KMS-11 (cell line): ENCODE data around the gene BICDL1.

ENCODE experiments used
- H2AFZ ChIP-seq: fragments of 200-600 bp; sonication (generic); 2 replicates; pipeline ENCODE4 v1.6.1; 2016; ENCODE audit warnings: antibody characterized with exemption, mixed run types, low read depth
- H3K27ac ChIP-seq: fragments of 200-600 bp; sonication (generic); 2 replicates; pipeline ENCODE4 v1.6.1; 2016; ENCODE audit warnings: mild to moderate bottlenecking, mixed run types
- H3K27me3 ChIP-seq: fragments of 200-600 bp; sonication (generic); 2 replicates; pipeline ENCODE4 v1.6.1; 2017; ENCODE audit warnings: mild to moderate bottlenecking, low read depth, mixed run types, moderate library complexity; ENCODE audit not compliant: insufficient read depth
- H3K36me3 ChIP-seq: fragments of 200-600 bp; sonication (generic); 2 replicates; pipeline ENCODE4 v1.6.1; 2017; ENCODE audit warnings: mild to moderate bottlenecking, mixed run types; ENCODE audit not compliant: insufficient read depth
- H3K4me1 ChIP-seq: fragments of 200-600 bp; sonication (generic); 2 replicates; pipeline ENCODE4 v1.6.1; 2016; ENCODE audit warnings: mild to moderate bottlenecking, low read depth, mixed run types; ENCODE audit not compliant: poor library complexity, severe bottlenecking
- H3K4me2 ChIP-seq: fragments of 200-600 bp; sonication (generic); 2 replicates; pipeline ENCODE4 v1.7.0; 2016; ENCODE audit warnings: mild to moderate bottlenecking, mixed run types
- H3K4me3 ChIP-seq: fragments of 200-600 bp; sonication (generic); IDR thresholded peaks from 2 replicates; pipeline ENCODE4 v1.6.1; 2017; ENCODE audit warnings: low read depth, low read length, mixed read lengths; ENCODE audit not compliant: insufficient read depth
- H3K79me2 ChIP-seq: fragments of 200-600 bp; sonication (generic); 2 replicates; pipeline ENCODE4 v1.6.1; 2016; ENCODE audit warnings: low read depth, mixed run types; ENCODE audit not compliant: insufficient read depth
- H3K9ac ChIP-seq: fragments of 200-600 bp; sonication (generic); 2 replicates; pipeline ENCODE4 v1.6.1; 2016; ENCODE audit warnings: mild to moderate bottlenecking, mixed run types
- H4K20me1 ChIP-seq: fragments of 200-600 bp; sonication (generic); 2 replicates; pipeline ENCODE4 v1.6.1; 2016; ENCODE audit warnings: mild to moderate bottlenecking, mixed run types; ENCODE audit not compliant: insufficient read depth
- CTCF ChIP-seq: fragments of 200-600 bp; sonication (generic); conservative IDR thresholded peaks from 2 replicates; pipeline ENCODE4 v1.6.1; 2017; ENCODE audit warnings: low read depth, mild to moderate bottlenecking, antibody characterized with exemption, low read length, moderate library complexity, mixed read lengths

Gene BICDL1

GRCh38 chr12:120140603-120141002, 151.6 kb downstream of the BICDL1 start:
- no peak overlapping the region for H3K9ac ChIP-seq
- no peak overlapping the region for H3K4me3 ChIP-seq
- peaks cover 17% of the 10 kb centered on the region for H3K4me1 ChIP-seq
- H4K20me1 ChIP-seq, result no peaks in the 10 kb centered on the region
- no peak overlapping the region for H3K4me2 ChIP-seq
- H2AFZ ChIP-seq, result no peak overlapping the region
- H3K27ac ChIP-seq, result no peak overlapping the region
- no peaks in the 10 kb centered on the region for H3K36me3 ChIP-seq
- H3K79me2 ChIP-seq, result no peaks in the 10 kb centered on the region
- TF ChIP-seq CTCF, result no peak
- no peaks in the 10 kb centered on the region for H3K27me3 ChIP-seq

- H2AFZ ChIP-seq, result no peak overlapping the region
- no peaks in the 10 kb centered on the region for H3K79me2 ChIP-seq
- H3K36me3 ChIP-seq, result no peaks in the 10 kb centered on the region
- peaks cover 10% of the 10 kb centered on the region for H3K4me1 ChIP-seq
- no peak for TF ChIP-seq CTCF
- H3K9ac ChIP-seq, result no peak overlapping the region
- no peak overlapping the region for H3K4me2 ChIP-seq
- no peaks in the 10 kb centered on the region for H3K27me3 ChIP-seq
- no peaks in the 10 kb centered on the region for H4K20me1 ChIP-seq
- H3K4me3 ChIP-seq, result no peak overlapping the region
- no peak overlapping the region for H3K27ac ChIP-seq
Measured at GRCh38 chr12:120141336-120141735, 152.3 kb downstream of the BICDL1 start.

GRCh38 chr12:120142231-120142877, 153.3 kb downstream of the BICDL1 start:
- peaks cover 5% of the 10 kb centered on the region for H3K4me1 ChIP-seq
- TF ChIP-seq CTCF, result no peak

More at GRCh38 chr12:120142231-120142877, 153.3 kb downstream of the BICDL1 start:
- Histone ChIP-seq H3K4me2 (no peak overlapping the region), H3K27me3 (no peaks in the 10 kb centered on the region), H2AFZ (no peak overlapping the region), H3K36me3 (no peaks in the 10 kb centered on the region), H3K27ac (no peak overlapping the region), H3K9ac (no peak overlapping the region), H3K4me3 (no peak overlapping the region), H4K20me1 (no peaks in the 10 kb centered on the region), H3K79me2 (no peaks in the 10 kb centered on the region)
